Limb (tissue), 2 donors: ENCODE results near the gene ABI3.
"Not testable (repeated sequence)": the region's sequence is repeated elsewhere in the genome, so short reads cannot be mapped to it uniquely, and the experiment has no call there.

Experiments used
- DNase-seq, 2 donors: peaks; one replicate each; pipeline ENCODE4 v3.0.0-alpha.2; 2016; ENCODE audit errors: extremely low spot score in 2 of 2

Gene ABI3

GRCh38 chr17:49210158-49211029, at the start of gene ABI3, which contains the start of gene GNGT2:
Gene ABI3, plus strand, starts transcription at chr17:49210707. Its CDS starts 18 bp downstream, at chr17:49210725.
Gene GNGT2, minus strand, starts transcription at chr17:49210574. Its CDS starts 3,152 bp downstream, at chr17:49207422.
- peak in 1 of 2 donors; percentile 39 for DNase-seq

- DNase-seq = no peak
Observed at GRCh38 chr17:49162866-49163265, 47.6 kb upstream of the ABI3 start.

- no peak for DNase-seq
Observed at GRCh38 chr17:49165143-49165542, 45.4 kb upstream of the ABI3 start.

- DNase-seq = no peak
Observed at GRCh38 chr17:49168706-49169105, 41.8 kb upstream of the ABI3 start.

GRCh38 chr17:49170216-49170615, 40.3 kb upstream of the ABI3 start:
- DNase-seq = no peak

- not testable (repeated sequence) for DNase-seq
Observed at GRCh38 chr17:49170711-49171110, 39.8 kb upstream of the ABI3 start.

- not testable (repeated sequence) for DNase-seq
Observed at GRCh38 chr17:49175978-49176377, 34.5 kb upstream of the ABI3 start.

GRCh38 chr17:49180303-49180702, 30.2 kb upstream of the ABI3 start:
- peak; percentile 18 to 49 for DNase-seq

- no peak for DNase-seq
Observed at GRCh38 chr17:49180998-49181635, 29.4 kb upstream of the ABI3 start.

GRCh38 chr17:49183341-49183740, 27.2 kb upstream of the ABI3 start:
- DNase-seq = no peak

GRCh38 chr17:49183801-49184200, 26.7 kb upstream of the ABI3 start:
- DNase-seq = no peak

- not testable (repeated sequence) for DNase-seq
Observed at GRCh38 chr17:49184522-49184921, 26.0 kb upstream of the ABI3 start.

- not testable (repeated sequence) for DNase-seq
Observed at GRCh38 chr17:49185381-49185780, 25.1 kb upstream of the ABI3 start.

- no peak for DNase-seq
Observed at GRCh38 chr17:49187301-49187700, 23.2 kb upstream of the ABI3 start.

- no peak for DNase-seq
Observed at GRCh38 chr17:49190932-49191331, 19.6 kb upstream of the ABI3 start.

- DNase-seq = no peak
Observed at GRCh38 chr17:49191409-49191916, 19.0 kb upstream of the ABI3 start.

- DNase-seq = peak; percentile 82 to 99
Observed at GRCh38 chr17:49191917-49192741, 18.4 kb upstream of the ABI3 start.

GRCh38 chr17:49193513-49194296, 16.8 kb upstream of the ABI3 start:
- DNase-seq = peak in 1 of 2 donors; percentile 63

- no peak for DNase-seq
Observed at GRCh38 chr17:49194297-49194607, 16.3 kb upstream of the ABI3 start.

- DNase-seq = no peak
Observed at GRCh38 chr17:49195751-49196150, 14.8 kb upstream of the ABI3 start.

GRCh38 chr17:49196520-49196919, 14.0 kb upstream of the ABI3 start:
- no peak for DNase-seq
